ENCODE results near the gene RAI1.

- TF ChIP-seq POLR2AphosphoS5 (IDR thresholded peaks at IDR 0.05; ENCODE audit: low read depth, low read length) (no peak), SIN3A (IDR thresholded peaks at IDR 0.05; ENCODE audit: borderline replicate concordance, insufficient read depth, low read length) (no peak), FOXP2 (optimal IDR thresholded peaks at IDR 0.05; ENCODE audit: borderline replicate concordance, extremely low read depth, extremely low read length, insufficient read depth) (no peak), TAF1 (IDR thresholded peaks at IDR 0.05; ENCODE audit: borderline replicate concordance, insufficient read depth, low read length) (no peak)
These were observed 14.8 kb downstream of the RAI1 start for GRCh38 chr17:17696085-17696484.

Data from PFSK-1 (cell line).